Neural cell (in vitro differentiated cells): Measurements from ENCODE around the gene TMEM119. TPM values are rescaled to one million over a fixed set of nuclear protein-coding genes. Genes with fewer than 3 reads are reported as not detected.

Experiments used
- H2AFZ ChIP-seq: fragments of 200-600, 300-800 bp; sonication (generic), shearing (Covaris generic); 2 replicates; pipeline ENCODE4 v1.6.0; 2014; ENCODE audit warnings: low read depth, mild to moderate bottlenecking, antibody characterized with exemption, low read length, moderate library complexity
- H3F3A ChIP-seq: fragments of 200-600 bp; shearing (Covaris generic); 2 replicates; pipeline ENCODE4 v1.6.1; 2016; ENCODE audit warnings: mild to moderate bottlenecking, moderate library complexity, mixed read lengths, antibody characterized with exemption, low read length; ENCODE audit not compliant: insufficient read depth, poor library complexity, severe bottlenecking
- H3K27ac ChIP-seq: fragments of 200-600, 300-800 bp; sonication (generic), shearing (Covaris generic); 2 replicates; pipeline ENCODE4 v1.5.1; 2014; ENCODE audit warnings: mild to moderate bottlenecking, low read length, moderate library complexity
- H3K27me3 ChIP-seq: fragments of 300-800, 200-600 bp; sonication (generic), shearing (Covaris generic); 2 replicates; pipeline ENCODE4 v1.6.0; 2014; ENCODE audit warnings: mild to moderate bottlenecking, low read depth, low read length, moderate library complexity; ENCODE audit not compliant: insufficient read depth
- H3K36me3 ChIP-seq: fragments of 300-800, 200-600 bp; sonication (generic), shearing (Covaris generic); 2 replicates; pipeline ENCODE4 v1.5.1; 2014; ENCODE audit warnings: mild to moderate bottlenecking, antibody characterized with exemption, low read length, moderate library complexity; ENCODE audit not compliant: insufficient read depth
- H3K4me2 ChIP-seq: fragments of 300-800, 200-600 bp; sonication (generic), shearing (Covaris generic); 2 replicates; pipeline ENCODE4 v1.6.0; 2014; ENCODE audit warnings: mild to moderate bottlenecking, low read length
- H3K4me3 ChIP-seq: fragments of 300-800, 200-600 bp; sonication (generic), shearing (Covaris generic); 2 replicates; pipeline ENCODE4 v1.5.1; 2014; ENCODE audit warnings: mild to moderate bottlenecking, low read length, moderate library complexity
- H3K79me2 ChIP-seq: fragments of 200-600 bp; shearing (Covaris generic); replicated peaks from 2 replicates; pipeline ENCODE4 v1.6.0; 2014; ENCODE audit warnings: mild to moderate bottlenecking, low read length, moderate library complexity; ENCODE audit not compliant: insufficient read depth
- H3K9ac ChIP-seq: fragments of 300-800, 200-600 bp; sonication (generic), shearing (Covaris generic); 2 replicates; pipeline ENCODE4 v1.6.1; 2016; ENCODE audit warnings: mild to moderate bottlenecking, low read length, mixed read lengths
- H3K9me2 ChIP-seq: fragments of 200-600 bp; shearing (Covaris generic); 2 replicates; pipeline ENCODE4 v1.6.1; 2016; ENCODE audit warnings: mild to moderate bottlenecking, low read length, mixed read lengths; ENCODE audit not compliant: insufficient read depth
- H3K9me3 ChIP-seq: fragments of 200-600, 300-800 bp; sonication (generic), shearing (Covaris generic); 2 replicates; pipeline ENCODE4 v1.6.1; 2016; ENCODE audit warnings: mild to moderate bottlenecking, mixed run types, low read length, moderate library complexity, mixed read lengths
- H4K20me1 ChIP-seq: fragments of 200-600 bp; shearing (Covaris generic); 2 replicates; pipeline ENCODE4 v1.6.1; 2016; ENCODE audit warnings: mild to moderate bottlenecking, mixed run types; ENCODE audit not compliant: insufficient read depth
- CTCF ChIP-seq: fragments of 450-650 bp; IDR thresholded peaks from 2 replicates; pipeline ENCODE4 v1.5.1; 2014; ENCODE audit warnings: antibody characterized with exemption, mild to moderate bottlenecking, moderate library complexity; ENCODE audit not compliant: poor library complexity, severe bottlenecking
- EP300 ChIP-seq: fragments of 450-650 bp; conservative IDR thresholded peaks from 2 replicates; pipeline ENCODE4 v1.6.1; 2014; ENCODE audit warnings: antibody characterized with exemption, mild to moderate bottlenecking, moderate library complexity; ENCODE audit not compliant: poor library complexity, severe bottlenecking
- EZH2 ChIP-seq: fragments of 200-600, 300-800 bp; shearing (Covaris generic), sonication (generic); IDR thresholded peaks from 2 replicates; pipeline ENCODE4 v1.6.1; 2014; ENCODE audit warnings: antibody characterized with exemption, low read length, borderline replicate concordance, mild to moderate bottlenecking; ENCODE audit not compliant: insufficient read depth, poor library complexity, severe bottlenecking
- MXI1 ChIP-seq: fragments of 450-650 bp; conservative IDR thresholded peaks from 2 replicates; pipeline ENCODE4 v1.6.1; 2014; ENCODE audit warnings: antibody characterized with exemption, mild to moderate bottlenecking; ENCODE audit not compliant: poor library complexity, severe bottlenecking
- POLR2AphosphoS5 ChIP-seq: IDR thresholded peaks from 2 replicates; pipeline ENCODE4 v1.6.1; 2012
- RAD21 ChIP-seq: fragments of 450-650 bp; conservative IDR thresholded peaks from 2 replicates; pipeline ENCODE4 v1.6.1; 2014; ENCODE audit warnings: antibody characterized with exemption, mild to moderate bottlenecking, moderate library complexity
- REST ChIP-seq: IDR thresholded peaks from 2 replicates; pipeline ENCODE4 v1.6.1; 2012; ENCODE audit warnings: borderline replicate concordance
- SMC3 ChIP-seq: fragments of 450-650 bp; conservative IDR thresholded peaks from 2 replicates; pipeline ENCODE4 v1.6.1; 2014; ENCODE audit warnings: antibody characterized with exemption, mild to moderate bottlenecking, moderate library complexity; ENCODE audit not compliant: poor library complexity
- TAF1 ChIP-seq: IDR thresholded peaks from 2 replicates; pipeline ENCODE4 v1.6.1; 2012; ENCODE audit warnings: low read depth
- polyA plus RNA-seq: library from polyadenylated mRNA; depleted of rRNA; stranded (reverse); fragments of >200 nt; gene quantifications from 2 replicates; pipeline ENCODE4 v1.2.3, GENCODE V29; 2014

The TMEM119 gene
- polyA plus RNA-seq, 1 donor from 2014 or later = not detected

- H3K4me2 ChIP-seq = no peak overlapping the region
- no peak overlapping the region for H3K4me3 ChIP-seq
- no peaks in the 10 kb centered on the region for H3K9me3 ChIP-seq
- no peak overlapping the region for H2AFZ ChIP-seq
- no peak overlapping the region for H3K27ac ChIP-seq
- no peaks in the 10 kb centered on the region for H3F3A ChIP-seq
- no peak for TF ChIP-seq RAD21
- TF ChIP-seq TAF1 = no peak
- TF ChIP-seq CTCF = no peak
- TF ChIP-seq EP300 = no peak
- no peak for TF ChIP-seq REST
- no peak for TF ChIP-seq MXI1
- TF ChIP-seq POLR2AphosphoS5 = no peak
- no peak for TF ChIP-seq EZH2
- TF ChIP-seq SMC3 = no peak
- no peaks in the 10 kb centered on the region for H3K27me3 ChIP-seq
- no peaks in the 10 kb centered on the region for H3K36me3 ChIP-seq
- no peaks in the 10 kb centered on the region for H3K79me2 ChIP-seq
- no peak overlapping the region for H3K9ac ChIP-seq
- H4K20me1 ChIP-seq = no peaks in the 10 kb centered on the region
- H3K9me2 ChIP-seq = no peaks in the 10 kb centered on the region
Measured at GRCh38 chr12:108634341-108634751, 36.5 kb upstream of the TMEM119 start.

GRCh38 chr12:108633534-108634248, 35.8 kb upstream of the TMEM119 start, which contains the start of gene SELPLG:
TSS of gene SELPLG (minus strand) at chr12:108633894. CDS start at chr12:108624307, 9,587 bp downstream.
- no peaks in the 10 kb centered on the region for H3K36me3 ChIP-seq
- H3K27me3 ChIP-seq = no peaks in the 10 kb centered on the region
- H3F3A ChIP-seq = no peaks in the 10 kb centered on the region
- H3K9me3 ChIP-seq = no peaks in the 10 kb centered on the region
- H4K20me1 ChIP-seq = no peaks in the 10 kb centered on the region
- no peak within 1 kb of the TSS for H3K4me3 ChIP-seq
- no peak within 1 kb of the TSS for H2AFZ ChIP-seq
- no peak within 1 kb of the TSS for H3K9ac ChIP-seq
- no peaks in the 10 kb centered on the region for H3K9me2 ChIP-seq
- no peak for TF ChIP-seq TAF1
- TF ChIP-seq EZH2 = no peak
- TF ChIP-seq RAD21 = no peak
- no peak for TF ChIP-seq POLR2AphosphoS5
- no peak for TF ChIP-seq CTCF
- TF ChIP-seq MXI1 = no peak
- TF ChIP-seq EP300 = no peak
- TF ChIP-seq REST = no peak
- TF ChIP-seq SMC3 = no peak
- no peak within 1 kb of the TSS for H3K4me2 ChIP-seq
- no peaks in the 10 kb centered on the region for H3K79me2 ChIP-seq
- H3K27ac ChIP-seq = no peak within 1 kb of the TSS
